PC-9 (cell line): ENCODE results near the gene SGCD.

Experiments
- CTCF ChIP-seq: fragments of 200-600 bp; sonication (generic); conservative IDR thresholded peaks from 2 replicates; pipeline ENCODE4 v1.6.1; 2017; ENCODE audit warnings: mixed run types, antibody characterized with exemption, mild to moderate bottlenecking, moderate library complexity
- EZH2 ChIP-seq: fragments of 200-600 bp; sonication (generic); IDR thresholded peaks from 2 replicates; pipeline ENCODE4 v1.8.0; 2017; ENCODE audit warnings: antibody characterized with exemption, low read depth

GRCh38 chr5:156363861-156364260 lies 36.9 kb downstream of the SGCD start:
- no peak for TF ChIP-seq CTCF
- no peak for TF ChIP-seq EZH2
